Measurements from ENCODE around the gene ATXN7.

ATXN7 gene

GRCh38 chr3:63986146-63986545 is 122.5 kb downstream of the ATXN7 start:
- TF ChIP-seq CTCF (IDR thresholded peaks at IDR 0.05): no peak
- no peak for TF ChIP-seq ZFX (IDR thresholded peaks at IDR 0.05; ENCODE audit: borderline replicate concordance)
- H3K27ac ChIP-seq: no peak overlapping the region

- TF ChIP-seq CTCF (IDR thresholded peaks at IDR 0.05): no peak
- H3K27ac ChIP-seq: no peak overlapping the region
Observed at GRCh38 chr3:63986831-63987230, 123.2 kb downstream of the ATXN7 start.

DNA sequence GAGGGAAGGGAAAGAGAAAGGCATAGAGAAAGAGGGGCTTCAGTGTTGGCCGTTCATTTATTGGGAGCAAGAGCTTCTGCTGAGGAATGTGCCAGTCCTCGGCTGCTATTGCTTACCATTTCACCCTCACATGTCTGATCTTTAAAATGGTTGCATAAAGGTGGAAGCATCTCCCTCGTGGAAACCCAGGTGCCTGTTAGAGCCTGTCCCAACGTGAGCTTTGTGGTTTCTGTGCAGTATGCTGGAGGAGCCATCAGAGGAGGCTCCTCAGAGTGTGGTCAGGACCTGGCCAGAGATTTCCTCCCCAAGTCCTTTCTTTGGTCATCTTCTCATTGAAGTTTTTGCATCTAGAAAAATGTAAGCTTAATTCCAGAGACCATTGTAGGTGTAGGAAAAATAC is 125.3 kb downstream of the ATXN7 start:
- no peak for TF ChIP-seq CTCF (IDR thresholded peaks at IDR 0.05)

GRCh38 chr3:63990204-63990603 is 126.5 kb downstream of the ATXN7 start:
- TF ChIP-seq CTCF (IDR thresholded peaks at IDR 0.05) (no peak), ZFX (IDR thresholded peaks at IDR 0.05; ENCODE audit: borderline replicate concordance) (no peak)
- no peak overlapping the region for H3K27ac ChIP-seq

More for the DNA sequence above, 125.3 kb downstream of the ATXN7 start:
- no peak overlapping the region for H3K27ac ChIP-seq

DNA sequence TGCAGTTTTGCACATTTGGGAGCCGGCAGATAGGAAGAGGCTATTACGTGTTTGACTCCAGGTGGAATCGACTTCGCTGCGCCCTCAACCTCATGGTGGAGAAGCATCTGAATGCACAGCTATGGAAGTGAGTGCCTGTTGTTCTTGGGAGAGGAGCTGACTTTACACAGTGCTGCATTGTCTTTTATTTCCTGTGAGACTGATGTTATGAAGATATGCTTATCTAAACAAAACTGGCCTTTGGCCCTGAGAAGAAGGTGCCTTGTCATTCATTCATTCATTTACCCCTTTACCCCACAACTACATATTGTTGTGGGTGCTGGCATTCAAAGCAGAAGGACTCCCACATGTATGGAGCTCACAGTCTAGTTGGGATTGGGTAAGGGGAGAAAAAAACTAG is 127.1 kb downstream of the ATXN7 start:
- H3K27ac ChIP-seq: no peak overlapping the region
- TF ChIP-seq ZFX (IDR thresholded peaks at IDR 0.05; ENCODE audit: borderline replicate concordance) (no peak), CTCF (IDR thresholded peaks at IDR 0.05) (no peak)

GRCh38 chr3:63991666-63992065 is 128.0 kb downstream of the ATXN7 start:
- no peak for TF ChIP-seq CTCF (IDR thresholded peaks at IDR 0.05)
- TF ChIP-seq ZFX (IDR thresholded peaks at IDR 0.05; ENCODE audit: borderline replicate concordance): no peak
- no peak overlapping the region for H3K27ac ChIP-seq

GRCh38 chr3:63992516-63993209 is 129.0 kb downstream of the ATXN7 start:
- no peak overlapping the region for H3K27ac ChIP-seq
- TF ChIP-seq CTCF (IDR thresholded peaks at IDR 0.05): no peak
- TF ChIP-seq ZFX (IDR thresholded peaks at IDR 0.05; ENCODE audit: borderline replicate concordance): no peak

Measured in 22Rv1 (cell line).